Loucy (cell line): ENCODE results near the gene SHC1.

ENCODE experiments used
- H2AFZ ChIP-seq: fragments of 200-600 bp; sonication (generic); 2 replicates; pipeline ENCODE4 v1.6.0; 2016; ENCODE audit warnings: antibody characterized with exemption, mild to moderate bottlenecking, low read length, moderate library complexity
- H3F3A ChIP-seq: fragments of 200-600 bp; 2 replicates; pipeline ENCODE4 v1.6.0; 2016; ENCODE audit warnings: antibody characterized with exemption, low read depth, mild to moderate bottlenecking
- H3K27me3 ChIP-seq: fragments of 200-600 bp; sonication (generic); 2 replicates; pipeline ENCODE4 v1.6.1; 2014; ENCODE audit warnings: low read length, mild to moderate bottlenecking; ENCODE audit not compliant: insufficient read depth, poor library complexity, severe bottlenecking
- H3K36me3 ChIP-seq: fragments of 200-600 bp; sonication (generic); 2 replicates; pipeline ENCODE4 v1.6.1; 2016; ENCODE audit warnings: low read length; ENCODE audit not compliant: insufficient read depth
- H3K4me1 ChIP-seq: fragments of 200-600 bp; sonication (generic); 2 replicates; pipeline ENCODE4 v1.5.1; 2014; ENCODE audit warnings: low read length, mild to moderate bottlenecking; ENCODE audit not compliant: insufficient read depth, poor library complexity, severe bottlenecking
- H3K4me2 ChIP-seq: fragments of 200-600 bp; sonication (generic); 2 replicates; pipeline ENCODE4 v1.6.0; 2014; ENCODE audit warnings: antibody characterized with exemption, low read length, low read depth, mild to moderate bottlenecking; ENCODE audit not compliant: poor library complexity, severe bottlenecking
- H3K4me3 ChIP-seq: fragments of 200-600 bp; sonication (generic); 2 replicates; pipeline ENCODE4 v1.5.1; 2014; ENCODE audit warnings: low read length, mild to moderate bottlenecking, mixed read lengths; ENCODE audit not compliant: poor library complexity, severe bottlenecking
- H3K79me2 ChIP-seq: fragments of 200-600 bp; sonication (generic); 2 replicates; pipeline ENCODE4 v1.6.1; 2014; ENCODE audit warnings: low read length; ENCODE audit not compliant: insufficient read depth
- H3K9ac ChIP-seq: fragments of 200-600 bp; sonication (generic); 2 replicates; pipeline ENCODE4 v1.6.0; 2014; ENCODE audit warnings: mild to moderate bottlenecking, low read depth, low read length, moderate library complexity; ENCODE audit not compliant: poor library complexity, severe bottlenecking
- H3K9me2 ChIP-seq: fragments of 200-600 bp; sonication (generic); replicated peaks from 2 replicates; pipeline ENCODE4 v1.6.1; 2016; ENCODE audit warnings: low read depth, low read length, mixed read lengths
- H3K9me3 ChIP-seq: fragments of 200-600 bp; sonication (generic); 2 replicates; pipeline ENCODE4 v1.6.1; 2014; ENCODE audit warnings: mild to moderate bottlenecking, antibody characterized with exemption, low read length, low read depth; ENCODE audit not compliant: insufficient read depth
- H4K20me1 ChIP-seq: fragments of 200-600 bp; sonication (generic); 2 replicates; pipeline ENCODE4 v1.6.0; 2014; ENCODE audit warnings: antibody characterized with exemption, low read length, mild to moderate bottlenecking; ENCODE audit not compliant: insufficient read depth, poor library complexity, severe bottlenecking
- CTCF ChIP-seq: fragments of 200-600 bp; sonication (generic); conservative IDR thresholded peaks from 2 replicates; pipeline ENCODE4 v1.5.1; 2014; ENCODE audit warnings: mild to moderate bottlenecking, antibody characterized with exemption, low read length
- EZH2phosphoT487 ChIP-seq: fragments of 200-600 bp; IDR thresholded peaks from 2 replicates; pipeline ENCODE4 v1.6.1; 2018; ENCODE audit warnings: antibody characterized with exemption, mild to moderate bottlenecking, moderate library complexity, borderline replicate concordance

The SHC1 gene

GRCh38 chr1:154956544-154956941, 14.0 kb downstream of the SHC1 start:
- Histone ChIP-seq H3F3A (peaks cover 10% of the 10 kb centered on the region; the same call in 1 of the 2 replicates), H3K4me3 (peak overlapping the region; percentile 86), H3K36me3 (no peaks in the 10 kb centered on the region; the same call in 1 of the 2 replicates), H3K4me1 (peaks cover 67% of the 10 kb centered on the region), H3K9me2 (no peaks in the 10 kb centered on the region), H4K20me1 (peaks cover 24% of the 10 kb centered on the region), H3K27me3 (no peaks in the 10 kb centered on the region), H3K9me3 (no peaks in the 10 kb centered on the region), H3K4me2 (peak overlapping the region; percentile 86), H3K79me2 (peaks cover 85% of the 10 kb centered on the region), H2AFZ (no peak overlapping the region), H3K9ac (peak overlapping the region; percentile 84)
- TF ChIP-seq CTCF (no peak), EZH2phosphoT487 (no peak)

DNA sequence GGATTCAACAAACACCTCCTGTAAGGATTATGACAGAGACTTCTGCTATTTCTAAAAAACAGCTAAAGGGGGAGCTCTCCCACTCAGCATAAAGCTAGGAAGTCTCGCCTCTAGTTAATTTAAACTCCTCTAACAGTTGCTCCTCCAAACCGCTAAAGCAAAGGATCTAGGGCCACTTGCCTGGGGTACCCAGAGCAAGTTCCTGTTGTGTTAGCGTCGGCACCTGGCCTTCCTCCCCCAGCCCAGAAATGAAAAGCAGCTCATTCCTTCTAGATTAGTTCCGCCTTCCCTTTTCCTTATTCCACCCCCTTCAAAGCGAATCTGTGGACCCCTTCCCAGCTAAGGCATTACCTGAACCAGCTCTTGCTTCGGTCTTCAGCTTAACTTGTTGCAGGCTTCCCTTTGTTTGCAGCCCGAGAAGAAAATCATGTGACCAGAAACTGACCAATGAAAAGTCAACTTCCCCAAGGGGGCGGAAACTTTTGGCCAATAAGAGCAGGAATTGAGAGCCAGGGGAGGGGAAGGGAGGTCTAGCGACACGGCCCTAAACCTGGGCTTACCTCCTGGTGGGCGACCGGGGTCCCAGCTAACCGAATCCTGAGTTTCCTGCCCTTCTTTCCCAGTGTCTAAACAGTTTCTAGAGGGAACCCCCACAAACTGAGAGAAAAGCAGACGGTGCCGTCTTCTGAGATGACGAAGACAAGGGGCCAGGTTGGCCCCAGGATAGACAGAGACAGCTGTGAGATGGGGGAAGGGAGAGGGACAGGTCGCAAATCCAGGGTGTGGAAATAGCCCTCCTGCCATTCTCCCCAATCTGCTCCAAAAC, 14.6 kb downstream of the SHC1 start, which contains the start of gene PBXIP1:
PBXIP1 (minus strand) TSS at position 382 of the 826 bp plus-strand sequence. CDS start 2,378 bp downstream, outside the sequence.
- TF ChIP-seq EZH2phosphoT487 (no peak), CTCF (peak; percentile 56)
- Histone ChIP-seq H2AFZ (0 out of 2 replicates have a peak within 1 kb of the TSS, but pooled peaks have one; percentile 19), H3K9ac (peak within 1 kb of the TSS; percentile 84), H3K4me3 (peak within 1 kb of the TSS; percentile 86), H4K20me1 (peaks cover 25% of the 10 kb centered on the region), H3K4me2 (peak within 1 kb of the TSS; percentile 86), H3K79me2 (peaks cover 88% of the 10 kb centered on the region), H3K9me2 (no peaks in the 10 kb centered on the region), H3K36me3 (peaks cover 3% of the 10 kb centered on the region; the same call in 1 of the 2 replicates), H3K27me3 (no peaks in the 10 kb centered on the region), H3K4me1 (peaks cover 73% of the 10 kb centered on the region), H3F3A (peaks cover 10% of the 10 kb centered on the region; the same call in 1 of the 2 replicates), H3K9me3 (no peaks in the 10 kb centered on the region)

DNA sequence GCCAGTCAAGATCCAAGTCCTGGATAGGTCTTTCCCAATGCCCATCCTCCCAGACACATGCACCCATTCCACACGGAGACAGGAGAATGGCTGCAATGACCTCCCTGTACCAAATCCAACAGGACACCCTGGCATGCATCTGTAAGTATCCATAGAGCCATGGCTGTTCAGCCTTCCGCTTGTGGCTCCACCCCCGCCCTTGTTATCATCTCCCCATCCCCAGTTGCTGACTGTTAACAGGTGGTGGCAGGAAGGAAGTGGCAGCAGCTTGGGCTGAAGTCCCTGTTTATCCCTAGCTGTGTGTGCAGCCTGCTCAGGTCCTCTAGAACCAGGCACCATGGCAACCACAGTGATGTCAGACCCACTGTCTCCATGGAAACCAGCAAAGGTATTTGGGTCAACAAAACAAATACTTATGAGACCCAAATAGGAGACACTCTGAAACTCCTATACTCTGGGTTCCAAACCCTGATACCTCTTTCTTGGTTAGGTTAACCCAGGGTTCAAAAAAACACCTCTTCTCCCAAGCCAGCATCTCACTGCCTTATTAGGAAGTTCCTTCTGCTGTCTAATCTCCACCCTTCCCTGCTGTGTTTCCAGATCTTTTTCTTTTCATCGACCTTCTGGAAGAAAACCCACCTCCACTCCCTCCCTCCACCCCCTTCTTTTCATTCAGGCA, 15.4 kb downstream of the SHC1 start:
- Histone ChIP-seq H3K9me2 (no peaks in the 10 kb centered on the region), H3K9ac (peak overlapping the region; percentile 84), H3F3A (peaks cover 10% of the 10 kb centered on the region; the same call in 1 of the 2 replicates), H3K4me2 (peak overlapping the region; percentile 86), H3K4me3 (peak overlapping the region; percentile 86), H3K36me3 (peaks cover 11% of the 10 kb centered on the region; the same call in 1 of the 2 replicates), H2AFZ (no peak overlapping the region), H3K27me3 (no peaks in the 10 kb centered on the region), H4K20me1 (peaks cover 24% of the 10 kb centered on the region), H3K9me3 (no peaks in the 10 kb centered on the region), H3K79me2 (peaks cover 88% of the 10 kb centered on the region), H3K4me1 (peaks cover 75% of the 10 kb centered on the region)
- TF ChIP-seq EZH2phosphoT487 (no peak), CTCF (no peak)
